Measurements from ENCODE around the gene TIAM2.

The TIAM2 gene

GRCh38 chr6:155038527-155038926 is 43.4 kb downstream of the TIAM2 start:
- no peak for TF ChIP-seq CTCF (IDR thresholded peaks at IDR 0.05; ENCODE audit: control extremely low read depth, extremely low read depth, low read depth, missing control alignments)
- ChIA-PET CTCF (no interaction called here), POLR2A (no interaction called here)
- DNase-seq (ENCODE audit: extremely low spot score), result no peak

- CTCF ChIA-PET, result no interaction called here
- no peak for TF ChIP-seq CTCF (IDR thresholded peaks at IDR 0.05; ENCODE audit: control extremely low read depth, extremely low read depth, low read depth, missing control alignments)
- no peak for DNase-seq (ENCODE audit: extremely low spot score)
- POLR2A ChIA-PET, result no interaction called here
These were observed 44.5 kb downstream of the TIAM2 start for GRCh38 chr6:155039618-155040017.

GRCh38 chr6:155040154-155040553 is 45.0 kb downstream of the TIAM2 start:
- POLR2A ChIA-PET, result no interaction called here
- no peak for TF ChIP-seq CTCF (IDR thresholded peaks at IDR 0.05; ENCODE audit: control extremely low read depth, extremely low read depth, low read depth, missing control alignments)
- DNase-seq (ENCODE audit: extremely low spot score), result no peak
- CTCF ChIA-PET, result no interaction called here

GRCh38 chr6:155040901-155041650 is 46.0 kb downstream of the TIAM2 start:
- POLR2A ChIA-PET, result no interaction called here
- CTCF ChIA-PET, result interaction anchor here (0.6 kb wide), 1 partner anchor 1036 kb away, joined by 3 read pairs; no protein-coding TSS in a partner anchor
- TF ChIP-seq CTCF (IDR thresholded peaks at IDR 0.05; ENCODE audit: control extremely low read depth, extremely low read depth, low read depth, missing control alignments), result no peak
- DNase-seq (ENCODE audit: extremely low spot score), result no peak

- ChIA-PET CTCF (interaction anchor here (0.6 kb wide), 1 partner anchor 1037 kb away, joined by 3 read pairs; no protein-coding TSS in a partner anchor), POLR2A (no interaction called here)
- TF ChIP-seq CTCF (IDR thresholded peaks at IDR 0.05; ENCODE audit: control extremely low read depth, extremely low read depth, low read depth, missing control alignments), result no peak
- DNase-seq (ENCODE audit: extremely low spot score), result no peak
These were observed 46.7 kb downstream of the TIAM2 start for GRCh38 chr6:155041741-155042279.

- CTCF ChIA-PET, result interaction anchor here (1.8 kb wide), 1 partner anchor 10 kb away, joined by 4 read pairs; no protein-coding TSS in a partner anchor
- POLR2A ChIA-PET, result no interaction called here
- DNase-seq (ENCODE audit: extremely low spot score), result no peak
- TF ChIP-seq CTCF (IDR thresholded peaks at IDR 0.05; ENCODE audit: control extremely low read depth, extremely low read depth, low read depth, missing control alignments), result no peak
These were observed 47.9 kb downstream of the TIAM2 start for GRCh38 chr6:155042983-155043382.
